Mesothelial cell of epicardium (in vitro differentiated cells): ENCODE data around the gene PIGR. TPM values are rescaled to one million over a fixed set of nuclear protein-coding genes. Genes with fewer than 3 reads are reported as not detected.

Source experiments
- DNase-seq, 2 experiments: peaks; one replicate each; pipeline ENCODE4 v3.0.0; 2021; ENCODE audit warnings: low spot score in 2 of 2; ENCODE audit not compliant: unreplicated experiment in 2 of 2
- H3K27ac Mint-ChIP-seq: 2 replicates; pipeline ENCODE4 v1.8.0; 2021; ENCODE audit warnings: mixed read lengths
- H3K27me3 Mint-ChIP-seq: 2 replicates; pipeline ENCODE4 v1.8.0; 2021; ENCODE audit warnings: low read depth, mixed read lengths
- H3K36me3 Mint-ChIP-seq: 2 replicates; pipeline ENCODE4 v1.8.0; 2021; ENCODE audit warnings: mixed read lengths
- H3K4me1 Mint-ChIP-seq: 2 replicates; pipeline ENCODE4 v1.8.0; 2021; ENCODE audit warnings: mixed read lengths
- H3K4me3 Mint-ChIP-seq: 2 replicates; pipeline ENCODE4 v1.8.0; 2021; ENCODE audit warnings: mild to moderate bottlenecking, moderate library complexity, mixed read lengths
- H3K9me3 Mint-ChIP-seq: 2 replicates; pipeline ENCODE4 v1.8.0; 2021; ENCODE audit warnings: mixed read lengths
- CTCF ChIP-seq: fragments of 200-600 bp; sonication (generic); IDR thresholded peaks from one replicate; pipeline ENCODE4 v1.5.0; 2021; ENCODE audit warnings: antibody characterized with exemption; ENCODE audit not compliant: unreplicated experiment
- total RNA-seq: library from RNA; stranded (reverse); gene quantifications from 3 replicates; pipeline ENCODE4 v1.2.1, GENCODE V29; 2021

The PIGR gene
- total RNA-seq, 1 donor from 2014 or later = not detected

- Mint-ChIP-seq H3K36me3 (no peaks in the 10 kb centered on the region), H3K4me1 (peaks cover 6% of the 10 kb centered on the region), H3K4me3 (no peak overlapping the region), H3K27ac (no peak overlapping the region), H3K27me3 (peaks cover 75% of the 10 kb centered on the region), H3K9me3 (no peaks in the 10 kb centered on the region)
- TF ChIP-seq CTCF = no peak
- no peak for DNase-seq
These were observed 38.8 kb downstream of the PIGR start for GRCh38 chr1:206907304-206907991.

GRCh38 chr1:206905295-206906164 is 40.7 kb downstream of the PIGR start:
- Mint-ChIP-seq H3K27me3 (peaks cover 61% of the 10 kb centered on the region), H3K4me1 (peaks cover 6% of the 10 kb centered on the region), H3K4me3 (no peak overlapping the region), H3K9me3 (no peaks in the 10 kb centered on the region), H3K36me3 (no peaks in the 10 kb centered on the region), H3K27ac (no peak overlapping the region)
- DNase-seq = no peak
- no peak for TF ChIP-seq CTCF

GRCh38 chr1:206904423-206905142 is 41.7 kb downstream of the PIGR start:
- Mint-ChIP-seq H3K27ac (no peak overlapping the region), H3K4me3 (no peak overlapping the region), H3K4me1 (peaks cover 6% of the 10 kb centered on the region), H3K9me3 (no peaks in the 10 kb centered on the region), H3K27me3 (peaks cover 52% of the 10 kb centered on the region), H3K36me3 (no peaks in the 10 kb centered on the region)
- DNase-seq = no peak
- TF ChIP-seq CTCF = no peak

GRCh38 chr1:206903687-206904086 is 42.6 kb downstream of the PIGR start:
- Mint-ChIP-seq H3K4me1 (peaks cover 2% of the 10 kb centered on the region), H3K27ac (no peak overlapping the region), H3K27me3 (peaks cover 46% of the 10 kb centered on the region), H3K36me3 (no peaks in the 10 kb centered on the region), H3K9me3 (no peaks in the 10 kb centered on the region), H3K4me3 (no peak overlapping the region)
- no peak for TF ChIP-seq CTCF
- DNase-seq = no peak

- no peak for TF ChIP-seq CTCF
- DNase-seq = no peak
- H3K4me1 Mint-ChIP-seq = peaks cover 1% of the 10 kb centered on the region
- H3K27ac Mint-ChIP-seq = no peak overlapping the region
- no peaks in the 10 kb centered on the region for H3K9me3 Mint-ChIP-seq
- peaks cover 37% of the 10 kb centered on the region for H3K27me3 Mint-ChIP-seq
- no peaks in the 10 kb centered on the region for H3K36me3 Mint-ChIP-seq
- H3K4me3 Mint-ChIP-seq = no peak overlapping the region
These were observed 43.6 kb downstream of the PIGR start for GRCh38 chr1:206902702-206903101.
